Stimulated activated CD4-positive, alpha-beta T cell treated with anti-CD3 and anti-CD28 coated beads, Interleukin-15, amount 100 ng/mL, for 24 hours (primary cell): ENCODE measurements around the gene ZNF710.

Source experiments
- DNase-seq: peaks from one replicate; pipeline ENCODE4 v3.0.0-alpha.2; 2020

The ZNF710 gene

GRCh38 chr15:90083419-90083818 lies 82.3 kb downstream of the ZNF710 start:
- DNase-seq: no peak

DNA sequence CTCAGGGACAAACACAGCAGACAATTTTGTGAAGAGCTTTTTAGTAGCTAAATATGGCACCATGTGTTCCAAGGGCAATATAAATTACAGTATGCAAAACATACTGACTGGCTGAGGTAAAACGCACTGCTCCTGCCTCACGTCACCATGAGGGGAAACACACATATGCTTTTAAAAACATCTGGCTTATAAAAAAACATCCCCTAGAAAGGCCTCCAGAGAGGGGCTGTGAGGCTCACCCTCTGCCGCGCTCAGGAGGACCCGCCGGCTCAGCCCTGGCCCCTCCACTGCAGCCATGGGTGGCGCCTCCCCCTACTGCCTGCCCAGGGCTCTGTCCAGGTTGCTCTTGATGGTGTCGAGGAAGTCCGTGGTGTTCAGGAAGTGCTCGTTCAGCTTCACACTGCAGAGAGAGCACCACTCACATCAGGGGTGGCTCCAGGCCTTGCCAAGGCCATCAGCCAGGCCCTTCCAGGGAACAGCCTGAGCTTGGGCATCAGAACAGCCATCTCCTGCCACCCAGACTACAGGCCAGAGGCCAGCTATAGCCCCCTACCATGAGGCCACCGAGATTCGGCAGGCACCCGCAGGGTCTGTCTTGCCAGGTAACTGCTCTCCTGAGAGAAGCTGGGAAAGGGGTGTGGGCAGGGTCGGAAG lies 83.0 kb downstream of the ZNF710 start:
- no peak for DNase-seq

- no peak for DNase-seq
Observed at GRCh38 chr15:90084876-90085423, 83.8 kb downstream of the ZNF710 start.

- DNase-seq: no peak
Observed at GRCh38 chr15:90085565-90085964, 84.4 kb downstream of the ZNF710 start.

GRCh38 chr15:90086868-90087268 lies 85.7 kb downstream of the ZNF710 start:
- peak; percentile 67 for DNase-seq

DNA sequence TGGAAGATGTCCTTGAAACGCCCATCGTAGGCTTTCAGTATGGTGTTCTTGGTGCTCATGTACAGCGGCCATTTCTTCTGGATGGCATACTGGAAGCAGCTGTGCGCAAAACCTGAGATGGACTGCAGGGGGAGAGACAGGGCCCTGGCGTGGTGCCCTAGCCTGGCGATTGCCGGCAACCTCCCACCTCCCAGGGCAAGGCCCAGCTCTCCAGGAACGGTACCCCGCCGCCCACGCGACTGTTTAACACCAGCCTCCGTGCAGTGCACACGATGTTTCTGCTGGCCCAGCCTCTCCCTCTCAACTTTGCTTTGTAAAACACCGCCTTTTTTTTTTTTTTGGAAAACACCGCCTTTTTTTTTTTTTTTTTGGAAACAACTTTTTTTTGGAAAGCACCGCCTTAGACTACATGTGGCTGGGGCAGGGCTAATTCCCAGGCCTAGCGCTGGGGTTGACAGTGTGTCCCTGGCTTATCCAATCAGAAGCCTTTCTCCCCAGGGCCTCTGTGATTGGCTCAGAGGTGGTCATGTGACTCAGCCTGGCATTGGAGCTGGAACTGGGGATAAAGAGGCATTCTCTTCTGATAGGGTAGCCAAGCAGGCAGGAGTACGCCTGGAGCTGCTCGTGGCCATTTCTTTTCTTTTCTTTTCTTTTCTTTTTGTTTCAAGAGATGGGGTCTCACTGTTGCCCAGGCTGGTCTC lies 86.5 kb downstream of the ZNF710 start:
- peak; percentile 53 for DNase-seq

- no peak for DNase-seq
Observed at GRCh38 chr15:90090226-90090848, 89.2 kb downstream of the ZNF710 start.

DNA sequence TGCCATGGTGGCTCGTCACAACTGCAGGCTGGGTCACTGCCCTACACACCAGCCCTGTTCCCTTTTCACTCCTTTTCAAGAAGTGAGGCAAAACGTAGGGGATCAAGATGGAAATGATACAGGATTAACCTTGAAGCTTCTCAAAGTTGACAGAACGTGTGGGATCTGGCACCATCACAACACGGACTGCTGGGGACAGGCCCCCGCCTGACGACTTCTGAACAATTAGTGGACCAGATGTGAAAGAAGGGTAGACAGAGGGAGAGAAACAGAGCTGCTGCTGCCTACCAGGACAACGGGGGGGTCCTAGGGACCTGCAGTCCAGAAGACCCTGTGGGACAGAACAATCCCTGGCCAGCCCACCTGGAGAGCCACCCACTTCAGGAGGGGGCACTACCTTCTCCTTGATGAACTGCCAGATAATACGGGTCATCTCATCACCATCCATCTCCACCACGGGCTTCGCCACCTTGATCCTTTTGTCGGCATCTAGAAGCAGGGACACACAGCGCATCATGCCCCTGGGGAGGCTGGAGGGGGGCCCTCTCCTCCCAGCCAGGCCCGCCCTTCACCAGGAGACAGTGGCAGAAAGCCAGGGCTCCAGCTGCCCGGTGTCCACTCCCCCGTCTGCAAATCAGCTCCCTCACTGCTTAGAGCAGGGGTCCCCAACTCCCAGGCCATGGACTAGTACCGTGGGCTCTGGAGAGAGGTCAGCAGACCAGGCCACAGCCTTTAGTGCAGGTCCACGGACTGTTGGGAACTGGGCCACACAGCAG lies 90.2 kb downstream of the ZNF710 start:
- DNase-seq: no peak

DNA sequence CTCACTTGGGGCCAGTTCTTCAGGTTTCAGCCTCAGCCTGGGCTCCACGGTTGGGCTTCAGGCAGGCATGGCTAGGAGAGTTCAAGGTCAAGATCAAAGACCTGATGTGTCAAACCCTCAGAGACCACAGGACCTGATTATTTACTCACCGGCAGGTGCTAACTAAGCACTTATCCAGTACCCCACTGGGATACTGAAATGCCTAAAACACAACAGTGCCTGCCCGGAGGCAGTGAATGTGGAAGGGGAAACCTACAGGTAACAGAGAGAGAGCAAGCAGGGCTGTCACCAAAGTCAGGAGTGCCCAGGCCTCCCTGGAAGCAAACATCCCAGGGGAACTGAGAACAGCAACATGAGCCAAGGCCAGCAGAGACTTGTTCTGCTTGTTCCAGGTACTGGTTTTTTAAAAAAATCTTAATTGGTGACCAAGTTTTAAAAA lies 94.4 kb downstream of the ZNF710 start:
- DNase-seq: no peak

DNA sequence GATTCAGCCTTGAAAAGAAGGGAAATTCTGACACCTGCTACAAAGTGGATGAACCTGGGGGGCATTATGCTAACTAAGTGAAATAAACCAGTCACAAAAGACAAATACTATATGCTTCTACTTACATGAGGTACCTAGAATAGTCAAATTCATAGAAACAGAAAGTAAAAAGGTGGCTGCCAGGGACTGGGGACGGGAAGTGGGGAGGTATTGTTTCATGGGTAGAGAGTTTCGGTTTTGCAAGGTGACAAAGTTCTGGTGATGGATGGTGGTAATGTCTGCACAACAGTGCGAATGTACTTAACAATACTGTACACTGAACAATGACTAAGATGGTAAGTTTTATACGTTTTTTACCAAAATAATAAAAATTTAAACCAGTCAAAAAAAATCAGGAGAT lies 96.4 kb downstream of the ZNF710 start:
- peak; percentile 71 for DNase-seq

DNA sequence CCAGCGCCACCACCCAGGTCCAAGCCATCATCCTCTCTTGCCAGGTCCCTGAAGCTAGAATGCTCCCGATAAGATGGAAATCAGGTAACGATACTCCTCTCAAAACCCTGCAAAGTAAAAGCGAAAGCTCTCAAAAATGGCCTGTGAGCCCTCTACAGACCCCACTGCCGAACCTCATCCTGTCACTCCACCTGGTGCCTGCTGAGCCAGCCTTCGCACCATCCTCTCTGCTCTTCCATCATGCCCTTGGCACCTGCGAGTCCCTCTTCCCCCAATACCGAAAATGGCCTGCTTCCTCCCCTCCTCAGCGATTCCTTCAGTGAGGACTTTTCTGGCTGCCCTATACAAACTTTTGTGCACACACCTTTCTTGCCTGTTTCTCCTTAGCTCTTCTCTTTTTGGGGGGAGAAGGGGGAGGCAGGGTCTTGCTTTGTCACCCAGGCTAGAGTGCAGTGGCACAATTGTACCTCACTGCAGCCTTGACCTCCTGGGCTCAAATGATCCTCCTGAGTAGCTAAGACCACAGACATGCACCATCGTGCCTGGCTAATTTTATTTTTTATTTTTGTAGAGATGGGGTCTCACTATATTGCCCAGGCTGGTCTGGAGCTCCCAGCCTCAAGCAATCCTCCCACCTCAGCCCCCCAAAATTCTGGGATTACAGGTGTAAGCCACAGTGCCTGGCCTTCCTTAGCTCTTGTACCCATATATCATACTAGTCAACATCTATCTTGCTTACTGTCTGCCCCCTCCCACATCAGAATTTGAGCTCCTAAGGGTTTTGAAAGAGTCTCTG lies 98.1 kb downstream of the ZNF710 start:
- peak; percentile 44 for DNase-seq

- DNase-seq: no peak
Observed at GRCh38 chr15:90099868-90100831, 99.0 kb downstream of the ZNF710 start.

DNA sequence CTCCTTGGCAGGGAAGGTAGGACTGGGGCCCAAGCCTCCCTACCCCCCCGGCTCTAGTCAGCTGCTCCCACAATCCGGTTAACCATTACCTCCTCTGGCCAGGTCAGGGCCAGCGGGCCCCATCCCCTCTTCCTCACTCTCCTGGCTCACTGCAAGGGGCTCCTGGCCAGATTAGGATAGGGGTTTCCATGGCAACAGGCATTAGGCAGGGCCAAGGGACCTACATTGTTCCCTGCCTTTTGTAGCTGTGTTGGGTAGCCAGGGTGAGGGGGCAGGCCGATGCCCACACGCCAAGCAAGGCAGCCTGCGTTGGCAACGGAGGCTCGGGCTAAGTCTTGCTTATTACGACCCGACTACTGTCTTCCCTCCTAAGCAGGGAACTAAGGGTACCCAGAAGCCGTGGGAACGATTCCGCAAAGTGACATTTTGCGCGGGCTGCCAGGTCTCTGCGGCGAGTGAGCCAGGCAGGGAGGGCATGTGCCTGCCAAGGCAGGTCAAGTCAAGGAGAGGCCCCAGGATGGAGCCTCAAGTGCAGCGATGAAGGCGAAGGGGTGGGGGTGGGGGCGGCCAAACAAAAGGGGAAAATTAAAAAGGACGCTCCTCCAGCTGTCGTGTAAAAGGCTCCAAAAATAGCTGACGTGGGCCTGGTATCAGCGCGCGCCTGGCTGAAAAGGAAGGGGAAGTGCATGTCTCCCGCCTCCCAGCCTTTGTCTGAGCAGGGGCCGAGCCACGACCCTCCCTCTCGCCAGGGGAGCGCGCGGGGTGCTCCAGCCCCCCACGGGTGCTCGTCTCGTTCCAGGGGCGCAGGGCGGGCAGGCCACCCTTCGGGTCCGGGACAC lies 100.2 kb downstream of the ZNF710 start:
- DNase-seq: peak; percentile 60

GRCh38 chr15:90101969-90102890 lies 101.1 kb downstream of the ZNF710 start, which contains the start of gene IDH2:
Gene IDH2 (minus strand): TSS chr15:90102468. CDS start chr15:90102390, 78 bp downstream.
- peak; percentile 84 for DNase-seq

DNA sequence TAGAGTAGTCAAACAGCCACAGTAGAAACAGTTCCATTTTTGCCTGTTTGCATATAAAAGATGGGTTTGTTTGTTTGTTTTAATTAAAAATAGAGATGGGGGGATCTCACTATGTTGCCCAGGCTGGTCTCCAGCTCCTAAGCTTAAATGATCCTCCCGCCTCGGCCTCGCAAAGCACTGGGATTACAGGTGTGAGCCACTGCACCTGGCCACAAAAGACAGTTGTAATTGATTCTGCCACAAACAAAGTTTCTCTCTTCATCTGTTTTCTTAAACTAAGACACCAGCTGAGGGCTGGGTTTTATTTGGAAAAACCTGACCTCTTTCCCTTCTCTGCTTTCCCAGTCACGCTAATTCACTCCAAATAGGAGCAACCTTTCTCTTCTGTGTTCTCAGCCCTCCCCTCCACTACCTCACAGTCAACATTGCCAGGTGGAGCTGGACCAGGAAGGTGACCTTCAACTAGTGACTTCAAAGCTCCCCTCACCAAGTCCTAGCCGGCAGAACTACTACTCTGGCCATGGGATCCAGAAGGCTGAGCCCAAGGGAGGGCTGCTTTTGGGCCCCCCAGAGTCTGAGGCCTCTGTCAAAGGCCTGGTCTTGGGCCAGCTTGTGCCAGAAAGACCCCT lies 102.7 kb downstream of the ZNF710 start:
- no peak for DNase-seq

DNA sequence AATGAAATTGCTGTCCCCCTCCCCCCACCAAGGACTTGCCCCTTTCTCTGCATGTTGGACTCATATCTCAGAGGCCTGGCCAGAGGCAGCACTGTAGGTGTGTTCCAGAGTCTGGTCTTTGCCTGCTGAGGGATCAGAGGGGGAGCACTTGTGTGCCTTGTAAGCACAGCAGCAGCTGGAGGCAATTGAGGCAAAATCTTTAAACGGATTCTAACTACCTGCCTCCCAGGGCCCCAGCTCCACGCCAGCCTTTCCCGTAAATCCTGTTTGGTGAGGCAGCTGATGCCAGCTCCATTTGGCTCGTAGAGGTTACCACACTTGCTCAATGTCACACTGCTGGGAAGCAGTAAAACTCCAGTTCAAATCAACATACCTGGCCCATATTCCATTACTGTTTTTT lies 103.4 kb downstream of the ZNF710 start:
- no peak for DNase-seq

DNA sequence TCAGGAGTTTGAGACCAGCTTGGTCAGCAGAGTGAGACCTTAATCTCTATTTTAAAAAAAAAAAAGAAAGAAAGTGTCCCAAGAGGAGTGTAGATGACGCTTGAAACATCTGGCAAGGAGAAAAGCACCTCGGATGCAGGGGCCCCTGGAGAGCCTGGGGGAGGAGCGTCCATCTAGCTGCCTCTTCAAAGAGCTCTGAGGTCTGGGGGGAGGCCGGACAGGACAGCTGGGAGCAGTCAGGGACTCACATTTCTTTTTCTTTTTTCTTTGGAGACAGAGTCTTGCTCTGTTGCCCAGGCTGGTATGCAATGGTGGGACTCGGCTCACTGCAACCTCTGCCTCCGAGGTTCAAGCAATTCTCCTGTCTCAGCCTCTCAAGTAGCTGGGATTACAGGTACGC lies 104.4 kb downstream of the ZNF710 start:
- DNase-seq: no peak

GRCh38 chr15:90106522-90107117 lies 105.5 kb downstream of the ZNF710 start:
- DNase-seq: no peak
